ENCODE measurements around the gene KCTD2. TPM values are rescaled to one million over a fixed set of nuclear protein-coding genes. Genes with fewer than 3 reads are reported as not detected.

The KCTD2 gene
- total and polyA plus RNA-seq, 9 of the 15 experiments (the other 6 are each of a cell fraction or from before 2014, with no cell fraction given) = 1.7 to 32.9 (median 15.8) TPM

DNA sequence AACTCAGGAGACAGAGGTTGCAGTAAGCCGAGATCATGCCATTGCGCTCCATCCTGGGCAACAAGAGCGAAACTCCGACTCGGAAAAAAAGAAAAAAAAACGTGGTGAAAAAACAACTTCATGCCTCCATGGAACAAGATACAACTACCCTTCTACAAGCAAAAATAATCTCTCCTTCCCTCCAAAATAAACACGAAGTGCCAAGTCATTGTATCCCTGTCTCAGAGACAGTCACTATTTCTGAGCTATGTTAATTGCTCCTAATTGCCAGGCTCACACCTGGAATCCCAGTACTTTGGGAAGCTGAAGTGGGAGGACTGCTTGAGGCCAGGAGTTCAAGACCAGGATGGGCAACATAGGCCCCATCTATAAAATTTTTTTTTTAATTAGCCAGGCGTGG, 21.7 kb downstream of the KCTD2 start:
- H2AFZ ChIP-seq (ENCODE audit: low read depth, low read length) = 0 out of 2 replicates have a peak overlapping the region, but pooled peaks have one; percentile 1
- ATAC-seq (no peak), DNase-seq (ENCODE audit: extremely low read depth in 1 of 4, low spot score in 3 of 4) (no peak), FAIRE-seq (no peak)
- intact Hi-C loops (cut with micrococcal nuclease) = no loop called here
- no peaks in the 10 kb centered on the region for H3K27me3 ChIP-seq (ENCODE audit: control insufficient read depth in 2 of 2, insufficient read depth in 2 of 2, low read length in 2 of 2)
- peaks cover 20 to 21% of the 10 kb centered on the region in 2 experiments; a peak in 4 of 5 replicates for H3K4me1 ChIP-seq (replicated peaks in 1 of 2; ENCODE audit: control insufficient read depth in 2 of 2, insufficient read depth in 2 of 2, low read length in 2 of 2)
- no peak overlapping the region for H3K4me2 ChIP-seq (ENCODE audit: insufficient read depth, low read length)
- ChIA-PET POLR2A (interaction anchor here (0.6 to 1.6 kb wide), 5 partner anchors 9 to 137 kb away, joined by 3 to 4 read pairs (median 3); partner anchors contain the start of gene NUP85), CTCF (ENCODE audit: low intra/inter-chr PET ratio) (no interaction called here)
- no peak overlapping the region; the same call in 2 of the 3 replicates for H3K27ac ChIP-seq (ENCODE audit: extremely low read depth, low read depth, low read length)
- no peak overlapping the region for H3K4me3 ChIP-seq
- 0 out of 2 replicates have a peak, but pooled peaks cover under 1% of the 10 kb centered on the region for H4K20me1 ChIP-seq (replicated peaks; ENCODE audit: control insufficient read depth, insufficient read depth, low read length)
- no peaks in the 10 kb centered on the region for H3K79me2 ChIP-seq (ENCODE audit: control insufficient read depth, insufficient read depth, low read length)
- BruUV-seq (replicated peaks) = no TSS peak
- no peaks in the 10 kb centered on the region for H3K9me1 ChIP-seq (ENCODE audit: control insufficient read depth, insufficient read depth, low read length)
- peaks cover 16% of the 10 kb centered on the region; the same call in 2 of the 3 replicates for H3K36me3 ChIP-seq (ENCODE audit: control insufficient read depth, insufficient read depth, low read length)
- H3K9ac ChIP-seq (ENCODE audit: insufficient read depth in 1 of 2, low read depth in 2 of 2, low read length in 2 of 2) = no peak overlapping the region
- in situ Hi-C loops (cut with MboI) = no loop called here
- WGBS (ENCODE audit: insufficient coverage, low coverage, missing lambda C conversion rate) = 74% methylated on average over 8 of the region's 8 CpGs
- no peaks in the 10 kb centered on the region for H3K9me3 ChIP-seq (replicated peaks; ENCODE audit: control insufficient read depth, insufficient read depth, low read depth, low read length)
- TF ChIP-seq MAFG (tag; conservative IDR thresholded peaks at IDR 0.05) (peak; percentile 78), MAFF (IDR thresholded peaks at IDR 0.05; ENCODE audit: low read length) (peak; percentile 55), NFE2 (IDR thresholded peaks at IDR 0.05; ENCODE audit: low read depth) (peak; percentile 73), RFX5 (IDR thresholded peaks at IDR 0.05; ENCODE audit: low read depth, low read length) (no peak), ZNF316 (IDR thresholded peaks at IDR 0.05) (peak; percentile 80), OTX1 (CRISPR knock-in tag; IDR thresholded peaks at IDR 0.05) (no peak), TCFL5 (CRISPR knock-in tag; conservative IDR thresholded peaks at IDR 0.05) (no peak), BDP1 (IDR thresholded peaks at IDR 0.05; ENCODE audit: insufficient read depth, insufficient read length) (no peak), DPF2 (IDR thresholded peaks at IDR 0.05) (peak; percentile 45; the same call in 1 of the 2 replicates), RNF2 (IDR thresholded peaks at IDR 0.05) (no peak), PHF20 (IDR thresholded peaks at IDR 0.05; ENCODE audit: partially characterized antibody) (no peak), SRSF7 (optimal IDR thresholded peaks at IDR 0.05; ENCODE audit: low read depth, low read length) (no peak), MAFK (IDR thresholded peaks at IDR 0.05; ENCODE audit: low read length) (peak; percentile 43; the same call in 1 of the 2 replicates), ELF1 (tag; IDR thresholded peaks at IDR 0.05) (no peak), ZNF592 (IDR thresholded peaks at IDR 0.05) (0 out of 2 replicates have a peak, but pooled peaks have one; percentile 34), TCF7 (IDR thresholded peaks at IDR 0.05; ENCODE audit: borderline replicate concordance) (no peak), C11orf30 (IDR thresholded peaks at IDR 0.05; ENCODE audit: low read depth) (peak; percentile 63), ARID1B (IDR thresholded peaks at IDR 0.05) (0 out of 2 replicates have a peak, but pooled peaks have one; percentile 14)
- TF ChIP-seq, protein P1, sequence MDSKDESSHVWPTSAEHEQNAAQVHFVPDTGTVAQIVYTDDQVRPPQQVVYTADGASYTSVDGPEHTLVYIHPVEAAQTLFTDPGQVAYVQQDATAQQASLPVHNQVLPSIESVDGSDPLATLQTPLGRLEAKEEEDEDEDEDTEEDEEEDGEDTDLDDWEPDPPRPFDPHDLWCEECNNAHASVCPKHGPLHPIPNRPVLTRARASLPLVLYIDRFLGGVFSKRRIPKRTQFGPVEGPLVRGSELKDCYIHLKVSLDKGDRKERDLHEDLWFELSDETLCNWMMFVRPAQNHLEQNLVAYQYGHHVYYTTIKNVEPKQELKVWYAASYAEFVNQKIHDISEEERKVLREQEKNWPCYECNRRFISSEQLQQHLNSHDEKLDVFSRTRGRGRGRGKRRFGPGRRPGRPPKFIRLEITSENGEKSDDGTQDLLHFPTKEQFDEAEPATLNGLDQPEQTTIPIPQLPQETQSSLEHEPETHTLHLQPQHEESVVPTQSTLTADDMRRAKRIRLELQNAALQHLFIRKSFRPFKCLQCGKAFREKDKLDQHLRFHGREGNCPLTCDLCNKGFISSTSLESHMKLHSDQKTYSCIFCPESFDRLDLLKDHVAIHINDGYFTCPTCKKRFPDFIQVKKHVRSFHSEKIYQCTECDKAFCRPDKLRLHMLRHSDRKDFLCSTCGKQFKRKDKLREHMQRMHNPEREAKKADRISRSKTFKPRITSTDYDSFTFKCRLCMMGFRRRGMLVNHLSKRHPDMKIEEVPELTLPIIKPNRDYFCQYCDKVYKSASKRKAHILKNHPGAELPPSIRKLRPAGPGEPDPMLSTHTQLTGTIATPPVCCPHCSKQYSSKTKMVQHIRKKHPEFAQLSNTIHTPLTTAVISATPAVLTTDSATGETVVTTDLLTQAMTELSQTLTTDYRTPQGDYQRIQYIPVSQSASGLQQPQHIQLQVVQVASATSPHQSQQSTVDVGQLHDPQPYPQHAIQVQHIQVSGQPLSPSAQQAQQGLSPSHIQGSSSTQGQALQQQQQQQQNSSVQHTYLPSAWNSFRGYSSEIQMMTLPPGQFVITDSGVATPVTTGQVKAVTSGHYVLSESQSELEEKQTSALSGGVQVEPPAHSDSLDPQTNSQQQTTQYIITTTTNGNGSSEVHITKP (IDR thresholded peaks at IDR 0.05; ENCODE audit: partially characterized antibody) = peak; percentile 17
